CD8-positive, alpha-beta memory T cell (primary cell): ENCODE results near the gene GSTT2B. TPM values are rescaled to one million over a fixed set of nuclear protein-coding genes. Genes with fewer than 3 reads are reported as not detected.
A peak's percentile ranks its signal among the peaks of the same experiment; 100 is the strongest.
"Not testable (repeated sequence)": the region's sequence is repeated elsewhere in the genome, so short reads cannot be mapped to it uniquely, and the experiment has no call there.

Experiments
- CTCF ChIA-PET: fragments of 350-600 bp; sonication (Branson Sonifier 250); formaldehyde crosslinking; loops from one replicate; lab custom pipeline; 2021; ENCODE audit warnings: antibody characterized with exemption; lab: Charles Lee
- POLR2A ChIA-PET: fragments of 350-600 bp; sonication (Branson Sonifier 250); formaldehyde crosslinking; loops from one replicate; lab custom pipeline; 2021; ENCODE audit warnings: antibody characterized with exemption; lab: Charles Lee
- DNase-seq, 5 donors: peaks; one replicate each; pipeline versions ENCODE4 v3.0.0 to v3.0.0-alpha.2; 2020 to 2022; ENCODE audit warnings: mixed read lengths in 1 of 5
- H3K27ac ChIP-seq: one replicate; pipeline ENCODE4 v1.7.0; 2013; ENCODE audit warnings: low read depth, mild to moderate bottlenecking, low read length, moderate library complexity
- H3K27me3 ChIP-seq: 2 replicates; pipeline ENCODE4 v1.7.0; 2013; ENCODE audit warnings: low read length, mild to moderate bottlenecking; ENCODE audit not compliant: insufficient read depth, poor library complexity, severe bottlenecking
- H3K36me3 ChIP-seq: 2 replicates; pipeline ENCODE4 v1.7.0; 2013; ENCODE audit warnings: mild to moderate bottlenecking, low read length, moderate library complexity; ENCODE audit not compliant: insufficient read depth
- H3K4me1 ChIP-seq: 2 replicates; pipeline ENCODE4 v1.7.0; 2013; ENCODE audit warnings: mild to moderate bottlenecking, low read length, moderate library complexity; ENCODE audit not compliant: insufficient read depth
- H3K4me3 ChIP-seq: 2 replicates; pipeline ENCODE4 v1.7.0; 2013; ENCODE audit warnings: mild to moderate bottlenecking, low read length
- H3K9me3 ChIP-seq: 2 replicates; pipeline ENCODE4 v1.7.0; 2013; ENCODE audit warnings: mild to moderate bottlenecking, low read length
- H3K27ac Mint-ChIP-seq, 8 donors: one replicate each; pipeline ENCODE4 v1.8.0; 2020 to 2021; ENCODE audit warnings: mixed read lengths in 8 of 8, mild to moderate bottlenecking in 6 of 8, inconsistent platforms in 3 of 8, moderate library complexity in 3 of 8
- H3K27me3 Mint-ChIP-seq, 2 donors: one replicate each; pipeline ENCODE4 v1.8.0; 2020 to 2021; ENCODE audit warnings: mixed read lengths in 2 of 2, mild to moderate bottlenecking in 1 of 2, moderate library complexity in 1 of 2
- H3K36me3 Mint-ChIP-seq, 3 donors: one replicate each; pipeline ENCODE4 v1.8.0; 2020 to 2021; ENCODE audit warnings: mixed read lengths in 3 of 3, inconsistent platforms in 1 of 3, mild to moderate bottlenecking in 1 of 3
- H3K4me1 Mint-ChIP-seq, 3 donors: one replicate each; pipeline ENCODE4 v1.8.0; 2020 to 2021; ENCODE audit warnings: mixed read lengths in 3 of 3, inconsistent platforms in 1 of 3, mild to moderate bottlenecking in 1 of 3
- H3K4me3 Mint-ChIP-seq, 7 donors: one replicate each; pipeline ENCODE4 v1.8.0; 2020 to 2021; ENCODE audit warnings: mixed read lengths in 7 of 7, mild to moderate bottlenecking in 6 of 7, moderate library complexity in 4 of 7, inconsistent platforms in 2 of 7
- H3K9me3 Mint-ChIP-seq, 5 donors: one replicate each; pipeline ENCODE4 v1.8.0; 2020 to 2022; ENCODE audit warnings: mixed read lengths in 5 of 5, mild to moderate bottlenecking in 3 of 5, moderate library complexity in 2 of 5, inconsistent platforms in 1 of 5
- polyA plus RNA-seq: library from polyadenylated mRNA; unstranded; fragments of 300-500 nt; fragmentation: Illumina TruSeq; gene quantifications from one replicate; pipeline ENCODE4 v1.2.3, GENCODE V29; 2021
- total RNA-seq, 2 experiments: library from RNA; stranded (reverse); gene quantifications; one replicate each; pipeline ENCODE4 v1.2.3, GENCODE V29; 2021

GSTT2B gene
- total and polyA plus RNA-seq, 3 experiments from 2014 or later, result not detected

- H3K4me1 ChIP-seq, DNase-seq, H3K9me3 ChIP-seq, H3K27me3 ChIP-seq, H3K4me3 Mint-ChIP-seq, H3K9me3 Mint-ChIP-seq, POLR2A ChIA-PET, H3K27me3 Mint-ChIP-seq, H3K27ac Mint-ChIP-seq, H3K4me3 ChIP-seq, CTCF ChIA-PET, H3K27ac ChIP-seq: not testable (repeated sequence)
- Mint-ChIP-seq H3K4me1 (peaks cover 12 to 15% (median 13%) of the 10 kb centered on the region in 3 donors), H3K36me3 (peaks cover 7 to 22% (median 8%) of the 10 kb centered on the region in 3 donors)
- H3K36me3 ChIP-seq, result peaks cover 20% of the 10 kb centered on the region
Measured at GRCh38 chr22:23966094-23966493, 5.1 kb upstream of the GSTT2B start.

GRCh38 chr22:23956301-23956900 is 4.6 kb downstream of the GSTT2B start:
- H3K9me3 ChIP-seq, H3K4me1 Mint-ChIP-seq, H3K4me1 ChIP-seq, H3K27me3 Mint-ChIP-seq, H3K9me3 Mint-ChIP-seq, H3K4me3 Mint-ChIP-seq, POLR2A ChIA-PET, CTCF ChIA-PET, H3K36me3 ChIP-seq, H3K27ac ChIP-seq, H3K36me3 Mint-ChIP-seq, H3K27me3 ChIP-seq, H3K4me3 ChIP-seq: not testable (repeated sequence)
- DNase-seq, result peak; percentile 59 to 80 (median 64)
- peak overlapping the region in 2 of 8 donors; percentile 39 to 74 for H3K27ac Mint-ChIP-seq

GRCh38 chr22:23955886-23956285 is 5.1 kb downstream of the GSTT2B start:
- H3K4me1 Mint-ChIP-seq, POLR2A ChIA-PET, H3K4me3 Mint-ChIP-seq, H3K27me3 ChIP-seq, DNase-seq, H3K36me3 Mint-ChIP-seq, H3K27ac ChIP-seq, H3K36me3 ChIP-seq, CTCF ChIA-PET, H3K27ac Mint-ChIP-seq, H3K9me3 ChIP-seq, H3K9me3 Mint-ChIP-seq, H3K4me1 ChIP-seq, H3K4me3 ChIP-seq, H3K27me3 Mint-ChIP-seq: not testable (repeated sequence)

GRCh38 chr22:23954991-23955305 is 6.0 kb downstream of the GSTT2B start:
- H3K4me3 ChIP-seq, H3K4me3 Mint-ChIP-seq, POLR2A ChIA-PET, H3K27ac Mint-ChIP-seq, H3K4me1 ChIP-seq, H3K27me3 Mint-ChIP-seq, H3K27me3 ChIP-seq, H3K9me3 Mint-ChIP-seq, CTCF ChIA-PET, H3K27ac ChIP-seq, H3K9me3 ChIP-seq, DNase-seq, H3K4me1 Mint-ChIP-seq, H3K36me3 ChIP-seq, H3K36me3 Mint-ChIP-seq: not testable (repeated sequence)

- H3K4me3 ChIP-seq, H3K9me3 Mint-ChIP-seq, CTCF ChIA-PET, H3K9me3 ChIP-seq, H3K27me3 Mint-ChIP-seq, DNase-seq, H3K4me1 Mint-ChIP-seq, H3K4me1 ChIP-seq, H3K27ac ChIP-seq, H3K36me3 Mint-ChIP-seq, H3K36me3 ChIP-seq, H3K4me3 Mint-ChIP-seq, H3K27me3 ChIP-seq, POLR2A ChIA-PET: not testable (repeated sequence)
- H3K27ac Mint-ChIP-seq, result peak overlapping the region in 1 of 8 donors; percentile 1
Measured at GRCh38 chr22:23954193-23954990, 6.6 kb downstream of the GSTT2B start.

- POLR2A ChIA-PET, H3K4me1 ChIP-seq, CTCF ChIA-PET, H3K4me1 Mint-ChIP-seq, H3K27ac ChIP-seq, H3K27ac Mint-ChIP-seq, H3K36me3 Mint-ChIP-seq, H3K36me3 ChIP-seq, H3K27me3 Mint-ChIP-seq, H3K9me3 ChIP-seq, DNase-seq, H3K4me3 Mint-ChIP-seq, H3K9me3 Mint-ChIP-seq, H3K4me3 ChIP-seq, H3K27me3 ChIP-seq: not testable (repeated sequence)
Measured at GRCh38 chr22:23953485-23953884, 7.5 kb downstream of the GSTT2B start.

GRCh38 chr22:23952794-23953405 is 8.1 kb downstream of the GSTT2B start:
- H3K36me3 Mint-ChIP-seq, H3K4me1 ChIP-seq, H3K9me3 ChIP-seq, H3K27ac ChIP-seq, H3K4me3 ChIP-seq, H3K27me3 Mint-ChIP-seq, H3K36me3 ChIP-seq, CTCF ChIA-PET, H3K9me3 Mint-ChIP-seq, H3K4me1 Mint-ChIP-seq, H3K4me3 Mint-ChIP-seq, H3K27me3 ChIP-seq, DNase-seq, POLR2A ChIA-PET: not testable (repeated sequence)
- H3K27ac Mint-ChIP-seq, result peak overlapping the region in 1 of 8 donors; percentile 33

- peak overlapping the region in 1 of 8 donors; percentile 78 for H3K27ac Mint-ChIP-seq
- CTCF ChIA-PET, H3K27me3 ChIP-seq, H3K4me3 Mint-ChIP-seq, H3K4me1 ChIP-seq, H3K4me3 ChIP-seq, H3K4me1 Mint-ChIP-seq, H3K27ac ChIP-seq, H3K36me3 ChIP-seq, H3K27me3 Mint-ChIP-seq, DNase-seq, H3K36me3 Mint-ChIP-seq, POLR2A ChIA-PET, H3K9me3 ChIP-seq, H3K9me3 Mint-ChIP-seq: not testable (repeated sequence)
Measured at GRCh38 chr22:23951383-23951782, 9.6 kb downstream of the GSTT2B start.
